BE2C (cell line): Measurements from ENCODE around the gene TAPBP.

Source experiments
- DNase-seq: peaks from one replicate; pipeline ENCODE4 v3.0.0-alpha.2; 2020
- H3K27me3 ChIP-seq: fragments of 250-450 bp; sonication (Bioruptor Pico); 2 replicates; pipeline ENCODE4 v1.5.1; 2020; ENCODE audit warnings: mild to moderate bottlenecking
- H3K36me3 ChIP-seq: fragments of 250-450 bp; sonication (Bioruptor Pico); 2 replicates; pipeline ENCODE4 v1.5.1; 2020; ENCODE audit warnings: mild to moderate bottlenecking
- H3K4me1 ChIP-seq: fragments of 250-450 bp; sonication (Bioruptor Pico); 2 replicates; pipeline ENCODE4 v1.5.1; 2020
- H3K4me3 ChIP-seq: 2 replicates; pipeline ENCODE4 v1.5.1; 2011; ENCODE audit warnings: low read depth, low read length
- H3K9me3 ChIP-seq: fragments of 250-450 bp; sonication (Bioruptor Pico); 2 replicates; pipeline ENCODE4 v1.5.1; 2020
- CTCF ChIP-seq: IDR thresholded peaks from 2 replicates; pipeline ENCODE4 v1.5.1; 2012; ENCODE audit warnings: mild to moderate bottlenecking, low read depth, low read length

TAPBP gene

GRCh38 chr6:33294086-33294823, 19.6 kb downstream of the TAPBP start:
- peaks cover 14% of the 10 kb centered on the region for H3K36me3 ChIP-seq
- TF ChIP-seq CTCF: no peak

GRCh38 chr6:33292996-33293682, 20.7 kb downstream of the TAPBP start:
- no peak for DNase-seq
- Histone ChIP-seq H3K4me1 (no peaks in the 10 kb centered on the region; the same call in 1 of the 2 replicates), H3K27me3 (no peaks in the 10 kb centered on the region), H3K36me3 (peaks cover 14% of the 10 kb centered on the region), H3K9me3 (no peaks in the 10 kb centered on the region), H3K4me3 (no peak overlapping the region)
- TF ChIP-seq CTCF: no peak

More at GRCh38 chr6:33294086-33294823, 19.6 kb downstream of the TAPBP start:
- H3K4me1 ChIP-seq: no peaks in the 10 kb centered on the region; the same call in 1 of the 2 replicates
- H3K27me3 ChIP-seq: no peaks in the 10 kb centered on the region
- H3K4me3 ChIP-seq: no peak overlapping the region
- DNase-seq: no peak
- H3K9me3 ChIP-seq: no peaks in the 10 kb centered on the region

- peak overlapping the region; percentile 100 for H3K4me3 ChIP-seq
- peaks cover 35% of the 10 kb centered on the region for H3K36me3 ChIP-seq
- H3K4me1 ChIP-seq: no peaks in the 10 kb centered on the region; the same call in 1 of the 2 replicates
- no peak for TF ChIP-seq CTCF
- no peaks in the 10 kb centered on the region for H3K27me3 ChIP-seq
- H3K9me3 ChIP-seq: no peaks in the 10 kb centered on the region
- no peak for DNase-seq
Measured at GRCh38 chr6:33290459-33290858, 23.4 kb downstream of the TAPBP start.

- Histone ChIP-seq H3K9me3 (no peaks in the 10 kb centered on the region), H3K4me1 (no peaks in the 10 kb centered on the region; the same call in 1 of the 2 replicates), H3K36me3 (peaks cover 38% of the 10 kb centered on the region), H3K27me3 (no peaks in the 10 kb centered on the region), H3K4me3 (peak overlapping the region; percentile 100)
- no peak for DNase-seq
- no peak for TF ChIP-seq CTCF
Measured at GRCh38 chr6:33289784-33290315, 24.0 kb downstream of the TAPBP start.

GRCh38 chr6:33288921-33289783, 24.7 kb downstream of the TAPBP start, which contains the start of the genes PFDN6 and WDR46:
PFDN6 (plus strand) TSS chr6:33289601; CDS start chr6:33289857, 256 bp downstream.
WDR46 (minus strand) TSS chr6:33289239; CDS start chr6:33289170, 69 bp downstream.
- H3K4me3 ChIP-seq: peak within 1 kb of the TSS; percentile 100
- no peak for TF ChIP-seq CTCF
- H3K4me1 ChIP-seq: no peaks in the 10 kb centered on the region; the same call in 1 of the 2 replicates
- no peaks in the 10 kb centered on the region for H3K9me3 ChIP-seq
- H3K36me3 ChIP-seq: peaks cover 38% of the 10 kb centered on the region
- DNase-seq: peak; percentile 81
- H3K27me3 ChIP-seq: no peaks in the 10 kb centered on the region
